OCI-LY7 (cell line): Measurements from ENCODE around the gene ABCC4. TPM values are rescaled to one million over a fixed set of nuclear protein-coding genes. Genes with fewer than 3 reads are reported as not detected.
"Not testable (repeated sequence)": the region's sequence is repeated elsewhere in the genome, so short reads cannot be mapped to it uniquely, and the experiment has no call there.

ENCODE experiments used
- BruUV-seq: library from RNA; stranded (reverse); fragments of 400-500 nt; replicated peaks from 2 replicates; lab custom pipeline; 2021; lab: Mats Ljungman, UMichigan
- CTCF ChIA-PET: fragments of 300-600 bp; sonication (Branson Sonifier 250); formaldehyde crosslinking; loops from one replicate; lab custom pipeline; 2022; ENCODE audit warnings: antibody characterized with exemption; ENCODE audit not compliant: unreplicated experiment; lab: Charles Lee
- POLR2A ChIA-PET: fragments of 300-600 bp; sonication (Branson Sonifier 250); formaldehyde crosslinking; loops from one replicate; lab custom pipeline; 2022; ENCODE audit warnings: antibody characterized with exemption; lab: Charles Lee
- DNase-seq: peaks from one replicate; pipeline ENCODE4 v3.0.0-alpha.2; 2015; ENCODE audit warnings: low spot score
- H2AFZ ChIP-seq: fragments of 200-600 bp; sonication (generic), shearing (Covaris generic); 2 replicates; pipeline ENCODE4 v1.6.1; 2014; ENCODE audit warnings: mild to moderate bottlenecking, antibody characterized with exemption, low read length, moderate library complexity
- H3K27ac ChIP-seq: fragments of 200-600 bp; sonication (generic); 2 replicates; pipeline ENCODE4 v1.5.1; 2014; ENCODE audit warnings: mixed run types, low read depth, mild to moderate bottlenecking, moderate library complexity, low read length, inconsistent platforms; ENCODE audit not compliant: poor library complexity, severe bottlenecking
- H3K36me3 ChIP-seq: fragments of 200-600 bp; sonication (generic); 2 replicates; pipeline ENCODE4 v1.6.1; 2014; ENCODE audit warnings: mild to moderate bottlenecking, antibody characterized with exemption, low read length, moderate library complexity, mixed read lengths; ENCODE audit not compliant: insufficient read depth
- H3K4me1 ChIP-seq: fragments of 200-600 bp; sonication (generic); 2 replicates; pipeline ENCODE4 v1.5.1; 2014; ENCODE audit warnings: mild to moderate bottlenecking, low read length; ENCODE audit not compliant: insufficient read depth, poor library complexity, severe bottlenecking
- H3K4me2 ChIP-seq: fragments of 200-600 bp; sonication (generic); 2 replicates; pipeline ENCODE4 v1.6.1; 2014; ENCODE audit warnings: mild to moderate bottlenecking, low read length
- H3K4me3 ChIP-seq: fragments of 200-600 bp; sonication (generic); 2 replicates; pipeline ENCODE4 v1.5.1; 2014; ENCODE audit warnings: mild to moderate bottlenecking, low read depth, low read length; ENCODE audit not compliant: poor library complexity, severe bottlenecking
- H3K79me2 ChIP-seq: fragments of 200-600 bp; sonication (generic); 2 replicates; pipeline ENCODE4 v1.6.1; 2016; ENCODE audit warnings: low read depth, mild to moderate bottlenecking, low read length, moderate library complexity, mixed read lengths; ENCODE audit not compliant: insufficient read depth
- H3K9me2 ChIP-seq: fragments of 200-600 bp; sonication (generic); 2 replicates; pipeline ENCODE4 v1.6.1; 2016; ENCODE audit warnings: mild to moderate bottlenecking, low read length, mixed read lengths; ENCODE audit not compliant: insufficient read depth
- H3K9me3 ChIP-seq: fragments of 200-600 bp; sonication (generic); 2 replicates; pipeline ENCODE4 v1.6.1; 2014; ENCODE audit warnings: mild to moderate bottlenecking, mixed run types, low read length, mixed read lengths
- H4K20me1 ChIP-seq: fragments of 200-600 bp; sonication (generic); 2 replicates; pipeline ENCODE4 v1.6.1; 2014; ENCODE audit warnings: mild to moderate bottlenecking, antibody characterized with exemption, low read length, moderate library complexity, mixed read lengths; ENCODE audit not compliant: insufficient read depth
- CTCF ChIP-seq: fragments of 200-600 bp; sonication (generic); conservative IDR thresholded peaks from 2 replicates; pipeline ENCODE4 v1.5.1; 2014; ENCODE audit warnings: mild to moderate bottlenecking, antibody characterized with exemption, low read length, moderate library complexity, mixed read lengths
- EZH2phosphoT487 ChIP-seq: fragments of 200-600 bp; sonication (generic); IDR thresholded peaks from 2 replicates; pipeline ENCODE4 v1.6.1; 2018; ENCODE audit warnings: low read depth, borderline replicate concordance, mild to moderate bottlenecking, mixed run types, antibody characterized with exemption, low read length, moderate library complexity, mixed read lengths
- intact Hi-C: fragments of 100-400 bp; cut with micrococcal nuclease; formaldehyde crosslinking; loops from one replicate; pipeline ENCODE4 v1.10.0; 2022; ENCODE audit not compliant: unreplicated experiment
- total RNA-seq, 2 experiments: library from RNA; depleted of rRNA in 1 of 2; stranded (reverse); fragments of >200 nt in 1 of 2; shearing (Covaris generic) in 1 of 2; gene quantifications; 2 replicates each; pipeline ENCODE4 v1.2.3, GENCODE V29; 2014 to 2022

The ABCC4 gene
- total RNA-seq, 2 experiments from 2014 or later, result 7.3 to 7.8 TPM

DNA sequence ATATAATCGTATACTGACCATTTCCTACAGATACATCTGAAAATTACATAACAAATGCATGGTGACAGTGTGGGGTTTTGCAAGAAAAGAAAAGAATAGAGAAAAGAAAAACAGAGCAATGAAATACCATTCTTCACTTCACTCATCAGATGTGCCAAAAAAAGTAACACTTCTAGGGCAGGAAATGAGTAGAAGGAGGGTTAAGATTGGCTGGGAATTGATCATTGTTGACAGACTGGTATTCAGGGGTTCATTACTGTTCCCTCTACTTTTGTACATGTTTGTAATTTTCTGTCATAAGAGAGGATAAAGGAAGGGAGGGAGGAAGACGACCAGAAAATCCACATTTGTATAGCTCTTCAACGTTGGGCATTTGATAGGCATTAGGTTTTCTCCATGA, 31.5 kb downstream of the ABCC4 start:
- peaks cover 6% of the 10 kb centered on the region; the same call in 1 of the 2 replicates for H3K36me3 ChIP-seq
- no peak overlapping the region for H3K4me3 ChIP-seq
- H3K4me2 ChIP-seq, result no peak overlapping the region
- no peak overlapping the region for H3K27ac ChIP-seq
- H3K9me2 ChIP-seq, result no peaks in the 10 kb centered on the region
- ChIA-PET CTCF (no interaction called here), POLR2A (no interaction called here)
- no peaks in the 10 kb centered on the region for H4K20me1 ChIP-seq
- H3K79me2 ChIP-seq, result no peaks in the 10 kb centered on the region
- H2AFZ ChIP-seq, result no peak overlapping the region
- no peaks in the 10 kb centered on the region for H3K9me3 ChIP-seq
- no TSS peak for BruUV-seq
- no peak for TF ChIP-seq EZH2phosphoT487
- TF ChIP-seq CTCF, result no peak
- intact Hi-C loops, result no loop called here
- H3K4me1 ChIP-seq, result peaks cover 3% of the 10 kb centered on the region
- no peak for DNase-seq

DNA sequence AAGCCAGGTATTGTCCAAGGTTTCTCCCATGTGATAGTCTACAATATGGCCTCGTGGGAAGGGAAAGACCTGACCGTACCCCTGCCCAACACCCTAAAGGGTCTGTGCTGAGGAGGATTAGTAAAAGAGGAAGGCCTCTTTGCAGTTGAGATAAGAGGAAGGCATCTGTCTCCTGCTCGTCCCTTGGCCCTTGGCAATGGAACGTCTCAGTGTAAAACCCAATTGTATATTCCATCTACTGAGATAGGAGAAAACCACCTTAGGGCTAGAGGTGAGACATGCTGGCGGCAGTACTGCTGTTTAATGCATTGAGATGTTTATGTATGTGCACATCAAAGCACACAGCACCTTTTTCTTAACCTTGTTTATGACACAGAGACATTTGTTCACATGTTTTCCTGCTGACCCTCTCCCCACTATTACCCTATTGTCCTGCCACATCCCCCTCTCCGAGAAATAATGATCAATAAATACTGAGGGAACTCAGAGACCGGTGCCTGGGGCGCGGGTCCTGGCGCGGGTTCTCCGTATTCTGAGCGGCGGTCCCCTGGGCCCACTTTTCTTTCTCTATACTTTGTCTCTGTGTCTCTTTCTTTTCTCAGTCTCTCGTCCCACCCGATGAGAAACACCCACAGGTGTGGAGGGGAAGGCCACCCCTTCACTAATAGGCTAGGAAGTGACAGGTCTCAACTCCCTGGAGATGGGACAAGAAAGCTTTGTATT, 32.7 kb downstream of the ABCC4 start:
- DNase-seq, BruUV-seq, H3K27ac ChIP-seq, H4K20me1 ChIP-seq, H3K4me3 ChIP-seq, H3K4me1 ChIP-seq, H2AFZ ChIP-seq, H3K9me2 ChIP-seq, CTCF ChIA-PET, H3K4me2 ChIP-seq, H3K9me3 ChIP-seq, intact Hi-C loops, POLR2A ChIA-PET, H3K36me3 ChIP-seq, H3K79me2 ChIP-seq: not testable (repeated sequence)

GRCh38 chr13:95267662-95268342, 33.4 kb downstream of the ABCC4 start:
- H3K9me2 ChIP-seq, result no peaks in the 10 kb centered on the region
- H3K27ac ChIP-seq, result no peak overlapping the region
- DNase-seq, result no peak
- no peak overlapping the region for H3K4me2 ChIP-seq
- H4K20me1 ChIP-seq, result no peaks in the 10 kb centered on the region
- H3K9me3 ChIP-seq, result no peaks in the 10 kb centered on the region
- H3K4me1 ChIP-seq, result peaks cover 3% of the 10 kb centered on the region
- H3K79me2 ChIP-seq, result no peaks in the 10 kb centered on the region
- POLR2A ChIA-PET, result no interaction called here
- CTCF ChIA-PET, result no interaction called here
- H3K4me3 ChIP-seq, result no peak overlapping the region
- no peak overlapping the region for H2AFZ ChIP-seq
- intact Hi-C loops, result no loop called here
- BruUV-seq, result no TSS peak
- TF ChIP-seq CTCF (no peak), EZH2phosphoT487 (no peak)
- H3K36me3 ChIP-seq, result peaks cover 6% of the 10 kb centered on the region
